OCI-LY7 (cell line): Measurements from ENCODE around the gene LRP1-AS.

Source experiments
- EZH2phosphoT487 ChIP-seq: fragments of 200-600 bp; sonication (generic); IDR thresholded peaks from 2 replicates; pipeline ENCODE4 v1.6.1; 2018; ENCODE audit warnings: low read depth, borderline replicate concordance, mild to moderate bottlenecking, mixed run types, antibody characterized with exemption, low read length, moderate library complexity, mixed read lengths
- TF ChIP-seq, protein P1 (sequence below): fragments of 200-600 bp; sonication (generic); conservative IDR thresholded peaks from 2 replicates; pipeline ENCODE4 v1.5.1; 2014; ENCODE audit warnings: mild to moderate bottlenecking, antibody characterized with exemption, low read length, moderate library complexity, mixed read lengths

DNA sequence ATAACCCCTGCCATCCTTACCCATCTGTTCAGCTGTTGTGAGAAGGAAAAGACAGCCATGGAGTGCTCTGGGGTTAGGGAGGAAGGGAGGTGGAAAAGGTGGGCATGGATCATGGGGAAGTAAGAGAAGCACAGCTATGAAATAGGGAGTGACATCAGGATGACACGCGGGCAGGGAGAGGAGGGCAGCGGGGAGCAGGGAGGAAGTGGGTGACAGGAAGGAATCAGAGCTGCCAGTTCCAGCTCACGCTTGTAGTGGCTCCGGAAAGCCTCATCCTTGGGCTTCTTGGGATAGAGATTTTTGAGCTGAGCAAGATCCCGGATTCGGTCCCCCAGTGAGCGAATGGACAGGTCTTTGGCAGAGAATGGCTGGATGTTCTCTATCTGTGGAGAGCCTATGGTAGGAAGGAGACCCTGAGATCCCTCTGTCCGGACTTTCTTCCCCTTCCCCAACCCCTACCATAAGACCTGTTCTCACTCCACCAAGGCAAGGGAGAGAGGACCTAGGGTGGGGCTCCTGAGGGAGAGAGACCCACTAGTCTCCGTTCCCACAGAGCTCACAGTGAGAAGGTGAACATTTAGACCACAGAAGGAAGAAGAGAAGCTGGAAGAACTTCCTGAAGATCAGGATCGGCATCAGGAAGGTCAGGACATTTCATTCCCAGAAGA, 48.2 kb downstream of the LRP1-AS start:
- no peak for TF ChIP-seq EZH2phosphoT487
- TF ChIP-seq, protein P1, sequence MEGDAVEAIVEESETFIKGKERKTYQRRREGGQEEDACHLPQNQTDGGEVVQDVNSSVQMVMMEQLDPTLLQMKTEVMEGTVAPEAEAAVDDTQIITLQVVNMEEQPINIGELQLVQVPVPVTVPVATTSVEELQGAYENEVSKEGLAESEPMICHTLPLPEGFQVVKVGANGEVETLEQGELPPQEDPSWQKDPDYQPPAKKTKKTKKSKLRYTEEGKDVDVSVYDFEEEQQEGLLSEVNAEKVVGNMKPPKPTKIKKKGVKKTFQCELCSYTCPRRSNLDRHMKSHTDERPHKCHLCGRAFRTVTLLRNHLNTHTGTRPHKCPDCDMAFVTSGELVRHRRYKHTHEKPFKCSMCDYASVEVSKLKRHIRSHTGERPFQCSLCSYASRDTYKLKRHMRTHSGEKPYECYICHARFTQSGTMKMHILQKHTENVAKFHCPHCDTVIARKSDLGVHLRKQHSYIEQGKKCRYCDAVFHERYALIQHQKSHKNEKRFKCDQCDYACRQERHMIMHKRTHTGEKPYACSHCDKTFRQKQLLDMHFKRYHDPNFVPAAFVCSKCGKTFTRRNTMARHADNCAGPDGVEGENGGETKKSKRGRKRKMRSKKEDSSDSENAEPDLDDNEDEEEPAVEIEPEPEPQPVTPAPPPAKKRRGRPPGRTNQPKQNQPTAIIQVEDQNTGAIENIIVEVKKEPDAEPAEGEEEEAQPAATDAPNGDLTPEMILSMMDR, result no peak
